MM.1S (cell line): Measurements from ENCODE around the gene SYT1.

ENCODE experiments used
- DNase-seq: peaks from one replicate; pipeline ENCODE4 v3.0.0-alpha.2; 2015
- H2AFZ ChIP-seq: fragments of 300-600 bp; sonication (generic); 2 replicates; pipeline ENCODE4 v1.6.0; 2016; ENCODE audit warnings: antibody characterized with exemption, low read length
- H3F3A ChIP-seq: fragments of 300-600 bp; sonication (generic); 2 replicates; pipeline ENCODE4 v1.6.1; 2016; ENCODE audit warnings: mild to moderate bottlenecking, antibody characterized with exemption, low read length, moderate library complexity, mixed read lengths; ENCODE audit not compliant: insufficient read depth
- H3K27ac ChIP-seq: fragments of 300-600 bp; sonication (generic); 2 replicates; pipeline ENCODE4 v1.5.1; 2016; ENCODE audit warnings: mild to moderate bottlenecking, low read length
- H3K27me3 ChIP-seq: fragments of 300-600 bp; sonication (generic); replicated peaks from 2 replicates; pipeline ENCODE4 v1.6.0; 2016; ENCODE audit warnings: low read length; ENCODE audit not compliant: insufficient read depth
- H3K36me3 ChIP-seq: fragments of 300-600 bp; sonication (generic); replicated peaks from 2 replicates; pipeline ENCODE4 v1.6.1; 2016; ENCODE audit warnings: mild to moderate bottlenecking, low read length, mixed read lengths; ENCODE audit not compliant: insufficient read depth
- H3K4me1 ChIP-seq: fragments of 300-600 bp; sonication (generic); 2 replicates; pipeline ENCODE4 v1.6.1; 2016; ENCODE audit warnings: low read length, mixed read lengths
- H3K4me2 ChIP-seq: fragments of 300-600 bp; sonication (generic); 2 replicates; pipeline ENCODE4 v1.6.0; 2016; ENCODE audit warnings: low read depth, low read length
- H3K4me3 ChIP-seq: fragments of 300-600 bp; sonication (generic); 2 replicates; pipeline ENCODE4 v1.5.1; 2016; ENCODE audit warnings: low read length, mixed read lengths
- H3K79me2 ChIP-seq: fragments of 300-600 bp; sonication (generic); 2 replicates; pipeline ENCODE4 v1.6.1; 2016; ENCODE audit warnings: mixed run types, low read length, mixed read lengths
- H3K9ac ChIP-seq: fragments of 300-600 bp; sonication (generic); 2 replicates; pipeline ENCODE4 v1.6.1; 2016; ENCODE audit warnings: low read length, mixed read lengths
- H3K9me2 ChIP-seq: fragments of 300-600 bp; sonication (generic); replicated peaks from 2 replicates; pipeline ENCODE4 v1.6.1; 2016; ENCODE audit warnings: mild to moderate bottlenecking, low read length, mixed read lengths; ENCODE audit not compliant: insufficient read depth
- H3K9me3 ChIP-seq: fragments of 300-600 bp; sonication (generic); replicated peaks from 2 replicates; pipeline ENCODE4 v1.6.1; 2016; ENCODE audit warnings: mild to moderate bottlenecking, low read length, mixed read lengths; ENCODE audit not compliant: insufficient read depth
- H4K20me1 ChIP-seq: fragments of 300-600 bp; sonication (generic); 2 replicates; pipeline ENCODE4 v1.6.1; 2016; ENCODE audit warnings: mild to moderate bottlenecking, low read length, moderate library complexity, mixed read lengths; ENCODE audit not compliant: insufficient read depth
- CTCF ChIP-seq: fragments of 300-600 bp; sonication (generic); IDR thresholded peaks from 2 replicates; pipeline ENCODE4 v1.5.1; 2016; ENCODE audit warnings: antibody characterized with exemption, low read length, mixed read lengths
- EZH2 ChIP-seq: fragments of 300-600 bp; sonication (generic); optimal IDR thresholded peaks from 2 replicates; pipeline ENCODE3; 2017; ENCODE audit warnings: low read depth, mild to moderate bottlenecking, antibody characterized with exemption, low read length, mixed read lengths
- EZH2phosphoT487 ChIP-seq: fragments of 300-600 bp; sonication (generic); IDR thresholded peaks from 2 replicates; pipeline ENCODE4 v1.6.1; 2018; ENCODE audit warnings: antibody characterized with exemption, low read length

SYT1 gene

GRCh38 chr12:79058342-79058741 is 193.8 kb downstream of the SYT1 start:
- Histone ChIP-seq H4K20me1 (no peaks in the 10 kb centered on the region), H3K4me1 (peaks cover 51% of the 10 kb centered on the region), H3K9ac (no peak overlapping the region), H2AFZ (peak overlapping the region; percentile 13; the same call in 1 of the 2 replicates), H3K27ac (peak overlapping the region; percentile 42; the same call in 1 of the 2 replicates), H3K4me2 (peak overlapping the region; percentile 56), H3K27me3 (no peaks in the 10 kb centered on the region), H3K4me3 (peak overlapping the region; percentile 1; the same call in 1 of the 2 replicates), H3F3A (no peaks in the 10 kb centered on the region; the same call in none of the 2 replicates), H3K36me3 (no peaks in the 10 kb centered on the region), H3K9me2 (no peaks in the 10 kb centered on the region), H3K9me3 (no peaks in the 10 kb centered on the region), H3K79me2 (no peaks in the 10 kb centered on the region)
- DNase-seq, result peak; percentile 46
- TF ChIP-seq CTCF (no peak), EZH2 (no peak), EZH2phosphoT487 (no peak)

DNA sequence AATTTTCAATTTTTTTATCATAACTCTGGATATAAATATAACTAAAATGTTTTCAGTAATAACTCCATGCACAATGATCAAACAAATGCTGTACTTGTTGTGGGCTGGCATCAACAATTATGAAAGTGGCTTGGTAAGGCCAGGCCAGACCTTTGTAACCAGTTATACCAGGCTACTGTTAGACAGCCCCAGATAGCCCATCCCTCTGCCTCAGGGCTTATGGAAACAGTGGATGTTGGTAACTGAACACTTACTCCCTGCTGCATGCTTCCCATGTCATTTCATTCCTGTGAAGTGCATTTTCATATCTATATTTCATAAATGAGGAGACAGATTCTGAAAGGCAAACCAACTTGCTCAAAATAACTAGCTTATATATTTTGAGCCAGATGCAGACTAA is 195.0 kb downstream of the SYT1 start:
- no peaks in the 10 kb centered on the region for H3K36me3 ChIP-seq
- H3K9me2 ChIP-seq, result no peaks in the 10 kb centered on the region
- H2AFZ ChIP-seq, result no peak overlapping the region
- H4K20me1 ChIP-seq, result no peaks in the 10 kb centered on the region
- no peak overlapping the region for H3K4me2 ChIP-seq
- H3K9me3 ChIP-seq, result no peaks in the 10 kb centered on the region
- H3K4me1 ChIP-seq, result peaks cover 51% of the 10 kb centered on the region
- no peak overlapping the region for H3K4me3 ChIP-seq
- no peaks in the 10 kb centered on the region; the same call in none of the 2 replicates for H3F3A ChIP-seq
- H3K27me3 ChIP-seq, result no peaks in the 10 kb centered on the region
- TF ChIP-seq CTCF (no peak), EZH2phosphoT487 (no peak), EZH2 (no peak)
- H3K79me2 ChIP-seq, result no peaks in the 10 kb centered on the region
- no peak overlapping the region for H3K9ac ChIP-seq
- no peak overlapping the region for H3K27ac ChIP-seq
- DNase-seq, result no peak

- no peak overlapping the region for H3K9ac ChIP-seq
- H3F3A ChIP-seq, result no peaks in the 10 kb centered on the region; the same call in none of the 2 replicates
- H3K9me2 ChIP-seq, result no peaks in the 10 kb centered on the region
- no peaks in the 10 kb centered on the region for H3K79me2 ChIP-seq
- no peaks in the 10 kb centered on the region for H3K9me3 ChIP-seq
- peaks cover 51% of the 10 kb centered on the region for H3K4me1 ChIP-seq
- H2AFZ ChIP-seq, result no peak overlapping the region
- no peaks in the 10 kb centered on the region for H3K27me3 ChIP-seq
- H3K4me2 ChIP-seq, result no peak overlapping the region
- TF ChIP-seq EZH2phosphoT487, result no peak
- TF ChIP-seq CTCF, result no peak
- no peak for TF ChIP-seq EZH2
- no peaks in the 10 kb centered on the region for H4K20me1 ChIP-seq
- no peak overlapping the region for H3K4me3 ChIP-seq
- DNase-seq, result no peak
- H3K36me3 ChIP-seq, result no peaks in the 10 kb centered on the region
- H3K27ac ChIP-seq, result no peak overlapping the region
Observed at GRCh38 chr12:79063258-79063657, 198.7 kb downstream of the SYT1 start.
